ENCODE results near the gene VAPA. TPM values are rescaled to one million over a fixed set of nuclear protein-coding genes. Genes with fewer than 3 reads are reported as not detected.

Gene VAPA
- total and polyA plus RNA-seq, 9 of the 15 experiments (the other 6 are each of a cell fraction or from before 2014, with no cell fraction given) = 219 to 902 (median 526) TPM

DNA sequence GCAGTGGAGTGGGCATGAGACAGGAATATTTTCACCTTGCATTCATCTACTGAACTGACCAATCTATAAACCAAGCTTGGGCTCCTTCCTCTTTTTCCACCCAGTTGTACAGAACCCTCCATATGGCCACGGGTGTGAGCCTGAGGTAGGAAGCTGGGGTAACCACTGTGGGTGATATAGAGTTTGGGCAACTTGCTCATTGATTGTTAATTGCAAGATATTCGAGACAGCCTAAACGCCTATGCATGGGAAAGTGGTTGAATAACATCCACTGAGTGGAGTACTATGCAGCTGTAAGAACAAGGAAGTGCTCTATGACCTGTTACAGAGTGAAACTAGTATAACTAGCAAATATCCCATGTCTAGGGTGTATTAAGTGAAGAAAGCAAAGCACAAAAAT, 7.3 kb upstream of the VAPA start:
- FAIRE-seq = peak; percentile 15
- peak; percentile 68 for ATAC-seq
- intact Hi-C loops (cut with micrococcal nuclease) (no loop called here), in situ Hi-C loops (cut with MboI) (no loop called here)
- H3K9me3 ChIP-seq (replicated peaks; ENCODE audit: control insufficient read depth, insufficient read depth, low read depth, low read length) = no peaks in the 10 kb centered on the region
- H3K27ac ChIP-seq (ENCODE audit: extremely low read depth, low read depth, low read length) = peak overlapping the region; percentile 13; the same call in 2 of the 3 replicates
- H3K36me3 ChIP-seq (ENCODE audit: control insufficient read depth, insufficient read depth, low read length) = no peaks in the 10 kb centered on the region
- no peaks in the 10 kb centered on the region for H3K9me1 ChIP-seq (ENCODE audit: control insufficient read depth, insufficient read depth, low read length)
- peak overlapping the region; percentile 53; the same call in 1 of the 2 replicates for H3K4me2 ChIP-seq (ENCODE audit: insufficient read depth, low read length)
- no TSS peak for BruUV-seq (replicated peaks)
- no peaks in the 10 kb centered on the region for H3K27me3 ChIP-seq (ENCODE audit: control insufficient read depth in 2 of 2, insufficient read depth in 2 of 2, low read length in 2 of 2)
- H3K79me2 ChIP-seq (ENCODE audit: control insufficient read depth, insufficient read depth, low read length) = no peaks in the 10 kb centered on the region
- no peak overlapping the region for H3K4me3 ChIP-seq
- H2AFZ ChIP-seq (ENCODE audit: low read depth, low read length) = peak overlapping the region; percentile 92
- WGBS (ENCODE audit: insufficient coverage, low coverage, missing lambda C conversion rate) = 23% methylated on average over 3 of the region's 3 CpGs
- H3K9ac ChIP-seq (ENCODE audit: insufficient read depth in 1 of 2, low read depth in 2 of 2, low read length in 2 of 2) = peak overlapping the region in 1 of 2 experiments; percentile 24; a peak in 1 of 4 replicates
- no peaks in the 10 kb centered on the region for H4K20me1 ChIP-seq (replicated peaks; ENCODE audit: control insufficient read depth, insufficient read depth, low read length)
- TF ChIP-seq RCOR1 (IDR thresholded peaks at IDR 0.05; ENCODE audit: borderline replicate concordance in 1 of 2, low read depth in 2 of 2, low read length in 2 of 2) = 0 out of 4 replicates have a peak, but pooled peaks of 1 of the 2 experiments have one; percentile 5
- TF ChIP-seq RBM25 (IDR thresholded peaks at IDR 0.05; ENCODE audit: low read depth, low read length, severe bottlenecking) = peak; percentile 19
- TF ChIP-seq HDAC2 (IDR thresholded peaks at IDR 0.05) = 0 out of 2 replicates have a peak, but pooled peaks have one; percentile 15
- TF ChIP-seq NONO (IDR thresholded peaks at IDR 0.05; ENCODE audit: low read depth in 2 of 2, low read length in 1 of 2) = no peak
- TF ChIP-seq SPI1 (IDR thresholded peaks at IDR 0.05; ENCODE audit: borderline replicate concordance, low read depth, low read length) = peak; percentile 63
- TF ChIP-seq, protein P1, sequence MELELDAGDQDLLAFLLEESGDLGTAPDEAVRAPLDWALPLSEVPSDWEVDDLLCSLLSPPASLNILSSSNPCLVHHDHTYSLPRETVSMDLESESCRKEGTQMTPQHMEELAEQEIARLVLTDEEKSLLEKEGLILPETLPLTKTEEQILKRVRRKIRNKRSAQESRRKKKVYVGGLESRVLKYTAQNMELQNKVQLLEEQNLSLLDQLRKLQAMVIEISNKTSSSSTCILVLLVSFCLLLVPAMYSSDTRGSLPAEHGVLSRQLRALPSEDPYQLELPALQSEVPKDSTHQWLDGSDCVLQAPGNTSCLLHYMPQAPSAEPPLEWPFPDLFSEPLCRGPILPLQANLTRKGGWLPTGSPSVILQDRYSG (tag; conservative IDR thresholded peaks at IDR 0.05; ENCODE audit: low read depth) = 0 out of 2 replicates have a peak, but pooled peaks have one; percentile 30
- TF ChIP-seq ZNF146 (CRISPR knock-in tag; IDR thresholded peaks at IDR 0.05; ENCODE audit: unreplicated experiment) = peak; percentile 72
- TF ChIP-seq L3MBTL2 (IDR thresholded peaks at IDR 0.05) = peak; percentile 32; the same call in 1 of the 2 replicates
- TF ChIP-seq ZNF79 (CRISPR knock-in tag; IDR thresholded peaks at IDR 0.05; ENCODE audit: low read depth) = 0 out of 2 replicates have a peak, but pooled peaks have one; percentile 16
- TF ChIP-seq NBN (IDR thresholded peaks at IDR 0.05; ENCODE audit: low read depth) = peak; percentile 69; the same call in 1 of the 2 replicates
- TF ChIP-seq GTF2F1 (IDR thresholded peaks at IDR 0.05; ENCODE audit: low read depth, low read length) = no peak
- peak; percentile 49; the same call in 1 of the 2 replicates for TF ChIP-seq SMARCA5 (IDR thresholded peaks at IDR 0.05)
- TF ChIP-seq BDP1 (IDR thresholded peaks at IDR 0.05; ENCODE audit: insufficient read depth, insufficient read length) = no peak
- no peak for TF ChIP-seq KLF13 (tag; IDR thresholded peaks at IDR 0.05; ENCODE audit: borderline replicate concordance, low read depth)
- TF ChIP-seq, protein P2, sequence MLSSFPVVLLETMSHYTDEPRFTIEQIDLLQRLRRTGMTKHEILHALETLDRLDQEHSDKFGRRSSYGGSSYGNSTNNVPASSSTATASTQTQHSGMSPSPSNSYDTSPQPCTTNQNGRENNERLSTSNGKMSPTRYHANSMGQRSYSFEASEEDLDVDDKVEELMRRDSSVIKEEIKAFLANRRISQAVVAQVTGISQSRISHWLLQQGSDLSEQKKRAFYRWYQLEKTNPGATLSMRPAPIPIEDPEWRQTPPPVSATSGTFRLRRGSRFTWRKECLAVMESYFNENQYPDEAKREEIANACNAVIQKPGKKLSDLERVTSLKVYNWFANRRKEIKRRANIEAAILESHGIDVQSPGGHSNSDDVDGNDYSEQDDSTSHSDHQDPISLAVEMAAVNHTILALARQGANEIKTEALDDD (IDR thresholded peaks at IDR 0.05) = peak; percentile 89
- TF ChIP-seq NR2C1 (IDR thresholded peaks at IDR 0.05) = no peak
- 0 out of 2 replicates have a peak, but pooled peaks have one; percentile 25 for TF ChIP-seq NR2C1 (tag; IDR thresholded peaks at IDR 0.05)
- ChIA-PET CTCF (ENCODE audit: low intra/inter-chr PET ratio) (no interaction called here), POLR2A (interaction anchor here (1.0 to 2.6 kb wide), 7 partner anchors 10 to 103 kb away, joined by 3 to 12 read pairs (median 5); partner anchors contain the start of gene TXNDC2)
- DNase-seq (ENCODE audit: extremely low read depth in 1 of 4, low spot score in 3 of 4) = no peak
- H3K4me1 ChIP-seq (replicated peaks in 1 of 2; ENCODE audit: control insufficient read depth in 2 of 2, insufficient read depth in 2 of 2, low read length in 2 of 2) = peaks cover 6 to 37% of the 10 kb centered on the region in 2 experiments
